Neural progenitor cell (in vitro differentiated cells): ENCODE data around the gene TFF2.

ENCODE experiments used
- EZH2 ChIP-seq: fragments of 200-600 bp; sonication (generic); IDR thresholded peaks from 2 replicates; pipeline ENCODE4 v1.6.1; 2017; ENCODE audit warnings: antibody characterized with exemption, mild to moderate bottlenecking, moderate library complexity
- EZH2phosphoT487 ChIP-seq: fragments of 200-600 bp; sonication (generic); IDR thresholded peaks from 2 replicates; pipeline ENCODE4 v1.6.1; 2017; ENCODE audit warnings: antibody characterized with exemption
- TF ChIP-seq, protein P1 (sequence below): fragments of 200-600 bp; sonication (generic); IDR thresholded peaks from 2 replicates; pipeline ENCODE4 v1.5.1; 2017; ENCODE audit warnings: antibody characterized with exemption, mild to moderate bottlenecking

DNA sequence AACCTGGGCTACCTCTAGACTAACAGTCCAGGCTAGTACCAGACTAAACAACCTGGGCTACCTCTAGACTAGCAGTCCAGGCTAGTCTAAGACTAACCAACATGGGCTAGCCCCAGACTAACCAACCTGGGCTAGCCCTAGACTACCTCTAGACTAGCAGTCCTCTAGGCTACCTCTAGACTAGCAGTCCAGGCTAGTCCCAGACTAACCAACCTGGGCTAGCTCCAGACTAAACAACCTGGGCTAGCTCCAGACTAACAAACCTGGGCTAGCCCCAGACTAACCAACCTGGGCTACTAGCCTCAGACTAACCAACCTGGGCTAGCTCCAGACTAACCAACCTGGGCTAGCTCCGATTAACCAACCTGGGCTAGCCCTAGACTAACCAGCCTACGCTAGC, 2.0 kb downstream of the TFF2 start:
- TF ChIP-seq, protein P1, sequence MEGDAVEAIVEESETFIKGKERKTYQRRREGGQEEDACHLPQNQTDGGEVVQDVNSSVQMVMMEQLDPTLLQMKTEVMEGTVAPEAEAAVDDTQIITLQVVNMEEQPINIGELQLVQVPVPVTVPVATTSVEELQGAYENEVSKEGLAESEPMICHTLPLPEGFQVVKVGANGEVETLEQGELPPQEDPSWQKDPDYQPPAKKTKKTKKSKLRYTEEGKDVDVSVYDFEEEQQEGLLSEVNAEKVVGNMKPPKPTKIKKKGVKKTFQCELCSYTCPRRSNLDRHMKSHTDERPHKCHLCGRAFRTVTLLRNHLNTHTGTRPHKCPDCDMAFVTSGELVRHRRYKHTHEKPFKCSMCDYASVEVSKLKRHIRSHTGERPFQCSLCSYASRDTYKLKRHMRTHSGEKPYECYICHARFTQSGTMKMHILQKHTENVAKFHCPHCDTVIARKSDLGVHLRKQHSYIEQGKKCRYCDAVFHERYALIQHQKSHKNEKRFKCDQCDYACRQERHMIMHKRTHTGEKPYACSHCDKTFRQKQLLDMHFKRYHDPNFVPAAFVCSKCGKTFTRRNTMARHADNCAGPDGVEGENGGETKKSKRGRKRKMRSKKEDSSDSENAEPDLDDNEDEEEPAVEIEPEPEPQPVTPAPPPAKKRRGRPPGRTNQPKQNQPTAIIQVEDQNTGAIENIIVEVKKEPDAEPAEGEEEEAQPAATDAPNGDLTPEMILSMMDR = no peak
- TF ChIP-seq EZH2 (no peak), EZH2phosphoT487 (no peak)
